GM10266 (cell line): ENCODE results near the gene CANT1.

Experiments used
- DNase-seq: peaks from one replicate; pipeline ENCODE4 v3.0.0; 2012; ENCODE audit errors: extremely low spot score
- TF ChIP-seq, protein P1 (sequence below): IDR thresholded peaks from 2 replicates; pipeline ENCODE4 v1.5.1; 2012; ENCODE audit warnings: mild to moderate bottlenecking, low read depth; ENCODE audit not compliant: control insufficient read depth, insufficient read depth; ENCODE audit errors: missing control alignments

Gene CANT1

GRCh38 chr17:78996781-78997201 is 12.8 kb downstream of the CANT1 start:
- TF ChIP-seq, protein P1, sequence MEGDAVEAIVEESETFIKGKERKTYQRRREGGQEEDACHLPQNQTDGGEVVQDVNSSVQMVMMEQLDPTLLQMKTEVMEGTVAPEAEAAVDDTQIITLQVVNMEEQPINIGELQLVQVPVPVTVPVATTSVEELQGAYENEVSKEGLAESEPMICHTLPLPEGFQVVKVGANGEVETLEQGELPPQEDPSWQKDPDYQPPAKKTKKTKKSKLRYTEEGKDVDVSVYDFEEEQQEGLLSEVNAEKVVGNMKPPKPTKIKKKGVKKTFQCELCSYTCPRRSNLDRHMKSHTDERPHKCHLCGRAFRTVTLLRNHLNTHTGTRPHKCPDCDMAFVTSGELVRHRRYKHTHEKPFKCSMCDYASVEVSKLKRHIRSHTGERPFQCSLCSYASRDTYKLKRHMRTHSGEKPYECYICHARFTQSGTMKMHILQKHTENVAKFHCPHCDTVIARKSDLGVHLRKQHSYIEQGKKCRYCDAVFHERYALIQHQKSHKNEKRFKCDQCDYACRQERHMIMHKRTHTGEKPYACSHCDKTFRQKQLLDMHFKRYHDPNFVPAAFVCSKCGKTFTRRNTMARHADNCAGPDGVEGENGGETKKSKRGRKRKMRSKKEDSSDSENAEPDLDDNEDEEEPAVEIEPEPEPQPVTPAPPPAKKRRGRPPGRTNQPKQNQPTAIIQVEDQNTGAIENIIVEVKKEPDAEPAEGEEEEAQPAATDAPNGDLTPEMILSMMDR, result no peak
- no peak for DNase-seq

- TF ChIP-seq, protein P1, result no peak
- no peak for DNase-seq
Measured at GRCh38 chr17:78995761-78996451, 13.7 kb downstream of the CANT1 start.

DNA sequence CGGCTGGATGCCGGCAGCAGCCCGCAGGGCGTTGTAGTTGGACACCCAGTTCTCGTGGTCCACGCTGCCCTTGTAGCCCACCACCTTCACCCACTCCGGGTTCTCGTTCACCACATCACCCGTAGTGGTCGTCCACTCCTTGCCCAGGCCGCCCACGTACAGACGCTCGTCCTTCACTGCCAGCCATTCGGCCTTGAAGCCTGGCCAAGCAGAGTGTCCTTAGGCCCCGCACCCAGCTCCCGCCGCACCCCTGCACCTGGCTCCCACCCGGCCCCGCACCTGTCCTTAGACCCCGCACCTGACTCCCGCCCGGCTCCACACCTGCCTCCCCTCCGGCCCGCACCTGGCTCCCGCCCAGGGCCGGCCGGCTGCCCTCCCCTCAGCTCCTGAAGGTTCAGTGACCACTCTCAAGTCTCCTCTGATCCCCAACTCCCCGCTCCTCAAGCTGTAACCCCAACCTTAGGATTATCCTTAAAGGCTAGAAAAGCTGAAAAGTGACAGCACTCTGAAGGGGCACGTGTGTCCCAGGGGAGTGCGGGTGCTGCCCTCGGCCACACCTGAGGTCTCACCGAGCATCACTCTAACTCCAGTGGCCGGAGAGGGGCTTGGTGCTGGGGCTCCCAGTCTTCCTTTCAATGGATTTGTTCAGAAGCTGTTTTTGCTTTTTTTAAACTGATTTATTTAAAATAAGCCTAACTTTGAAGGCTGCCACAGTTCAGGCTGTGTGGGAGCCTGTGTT is 14.4 kb downstream of the CANT1 start:
- TF ChIP-seq, protein P1, result no peak

DNA sequence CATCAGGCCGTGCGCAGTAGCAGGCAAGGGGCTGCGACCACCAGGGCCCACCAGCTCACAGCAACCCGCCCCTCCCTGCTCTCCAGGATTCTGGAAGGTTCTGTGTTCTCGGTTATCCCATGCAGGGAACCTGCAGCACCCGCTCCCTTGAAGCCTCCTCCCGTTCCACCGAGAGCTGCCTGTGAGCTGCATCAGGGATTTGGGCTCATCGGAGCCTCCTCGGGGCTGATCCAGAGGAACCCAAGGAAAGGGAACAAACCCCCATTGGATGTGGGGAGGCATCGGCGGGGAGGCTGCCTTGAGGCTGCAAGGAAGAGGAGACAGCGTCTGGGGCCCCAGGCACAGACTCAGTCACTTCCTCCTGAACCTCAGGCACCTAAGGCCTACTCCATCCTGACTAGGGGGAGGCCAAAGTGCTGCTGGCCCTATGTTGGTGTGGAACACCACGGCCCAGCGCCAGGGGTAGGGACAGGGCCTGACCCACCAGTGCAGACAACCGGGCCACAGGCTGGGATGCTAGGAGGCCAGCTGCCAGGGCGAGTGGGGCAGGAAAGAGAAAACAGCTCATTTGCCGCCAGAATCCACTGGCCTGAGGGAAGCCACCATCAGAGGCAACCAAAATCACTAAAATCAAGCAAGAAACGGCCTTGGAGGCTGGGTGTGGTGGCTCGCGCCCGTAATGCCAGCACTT is 15.4 kb downstream of the CANT1 start:
- DNase-seq, result no peak
- TF ChIP-seq, protein P1, result no peak

More for the DNA sequence above, 14.4 kb downstream of the CANT1 start:
- DNase-seq, result no peak

DNA sequence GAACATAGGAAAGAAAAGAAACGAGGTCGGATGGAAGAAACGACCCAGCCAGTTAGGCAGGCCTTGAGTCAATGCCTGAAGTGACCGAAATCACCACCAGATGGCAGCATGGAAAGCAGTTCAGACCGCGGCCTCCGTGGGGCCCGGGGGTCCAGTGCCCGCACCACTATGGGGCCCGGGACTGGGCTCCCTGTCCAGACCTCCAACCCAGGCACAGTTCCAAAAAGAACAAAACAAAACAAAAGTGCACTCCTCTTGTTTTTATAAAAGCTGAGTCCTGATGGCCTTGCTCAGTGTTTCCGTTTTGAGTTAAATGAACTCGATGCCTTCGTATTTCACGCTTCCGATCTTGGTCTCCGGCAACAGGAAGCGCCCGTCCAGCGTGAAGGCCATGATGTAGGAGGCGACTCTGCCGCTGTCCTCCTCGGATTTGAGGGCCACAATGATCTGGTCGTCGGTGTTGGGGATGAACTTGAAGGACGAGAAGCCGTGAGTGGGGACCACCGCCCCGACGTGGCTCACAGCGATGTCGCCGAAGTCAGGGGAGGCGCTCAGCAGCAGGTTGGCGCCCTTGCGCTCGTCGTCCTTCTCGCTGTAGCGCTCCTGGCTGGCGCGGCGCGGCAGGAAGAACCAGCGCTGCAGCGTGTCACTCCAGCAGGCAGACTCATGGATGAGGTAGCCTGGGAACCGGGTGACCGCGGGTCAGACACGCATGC is 16.2 kb downstream of the CANT1 start:
- DNase-seq, result peak; percentile 82
- TF ChIP-seq, protein P1, result peak; percentile 74

GRCh38 chr17:78992542-78993212 is 16.9 kb downstream of the CANT1 start:
- TF ChIP-seq, protein P1, result no peak
- no peak for DNase-seq
